ENCODE results near the gene TGM6.
"Not testable (repeated sequence)": the region's sequence is repeated elsewhere in the genome, so short reads cannot be mapped to it uniquely, and the experiment has no call there.

Gene TGM6

GRCh38 chr20:2399390-2399789 is 18.7 kb downstream of the TGM6 start:
- no peak for TF ChIP-seq CTCF (conservative IDR thresholded peaks at IDR 0.05; ENCODE audit: control insufficient read depth, insufficient read depth, low read depth, low read length)
- no peak overlapping the region for H3K4me3 ChIP-seq (ENCODE audit: control insufficient read depth, low read depth, low read length)
- DNase-seq (ENCODE audit: low read depth), result no peak

- no peak for TF ChIP-seq CTCF (conservative IDR thresholded peaks at IDR 0.05; ENCODE audit: control insufficient read depth, insufficient read depth, low read depth, low read length)
- DNase-seq (ENCODE audit: low read depth), result no peak
- H3K4me3 ChIP-seq (ENCODE audit: control insufficient read depth, low read depth, low read length), result no peak overlapping the region
Measured at GRCh38 chr20:2400290-2400689, 19.6 kb downstream of the TGM6 start.

GRCh38 chr20:2401527-2401926 is 20.8 kb downstream of the TGM6 start:
- no peak overlapping the region for H3K4me3 ChIP-seq (ENCODE audit: control insufficient read depth, low read depth, low read length)
- TF ChIP-seq CTCF (conservative IDR thresholded peaks at IDR 0.05; ENCODE audit: control insufficient read depth, insufficient read depth, low read depth, low read length), result no peak
- no peak for DNase-seq (ENCODE audit: low read depth)

GRCh38 chr20:2402271-2402980 is 21.7 kb downstream of the TGM6 start:
- peak; percentile 42 for DNase-seq (ENCODE audit: low read depth)
- H3K4me3 ChIP-seq (ENCODE audit: control insufficient read depth, low read depth, low read length), result no peak overlapping the region
- peak; percentile 30 for TF ChIP-seq CTCF (conservative IDR thresholded peaks at IDR 0.05; ENCODE audit: control insufficient read depth, insufficient read depth, low read depth, low read length)

- no peak overlapping the region for H3K4me3 ChIP-seq (ENCODE audit: control insufficient read depth, low read depth, low read length)
- DNase-seq (ENCODE audit: low read depth), result no peak
- no peak for TF ChIP-seq CTCF (conservative IDR thresholded peaks at IDR 0.05; ENCODE audit: control insufficient read depth, insufficient read depth, low read depth, low read length)
Measured at GRCh38 chr20:2403291-2404052, 22.8 kb downstream of the TGM6 start.

- TF ChIP-seq CTCF (conservative IDR thresholded peaks at IDR 0.05; ENCODE audit: control insufficient read depth, insufficient read depth, low read depth, low read length), result no peak
- H3K4me3 ChIP-seq (ENCODE audit: control insufficient read depth, low read depth, low read length), result no peak overlapping the region
- no peak for DNase-seq (ENCODE audit: low read depth)
Measured at GRCh38 chr20:2405693-2406065, 25.0 kb downstream of the TGM6 start.

- DNase-seq (ENCODE audit: low read depth); H3K4me3 ChIP-seq (ENCODE audit: control insufficient read depth, low read depth, low read length): not testable (repeated sequence)
Measured at GRCh38 chr20:2407355-2407754, 26.7 kb downstream of the TGM6 start.

Data from fibroblast of mammary gland (primary cell).